Osteoblast (primary cell): Measurements from ENCODE around the gene NDST3. TPM values are rescaled to one million over a fixed set of nuclear protein-coding genes. Genes with fewer than 3 reads are reported as not detected.

Source experiments
- DNase-seq: peaks from one replicate; pipeline ENCODE4 v3.0.0; 2011; ENCODE audit warnings: low spot score, mixed read lengths; ENCODE audit not compliant: insufficient read length; ENCODE audit errors: missing footprints
- H2AFZ ChIP-seq: 2 replicates; pipeline ENCODE4 v1.6.0; 2011; ENCODE audit warnings: mild to moderate bottlenecking, low read length
- H3K27ac ChIP-seq: 2 replicates; pipeline ENCODE4 v1.5.1; 2011; ENCODE audit warnings: mild to moderate bottlenecking, low read depth, low read length, moderate library complexity
- H3K27me3 ChIP-seq: 2 replicates; pipeline ENCODE4 v1.6.0; 2012; ENCODE audit warnings: mild to moderate bottlenecking, control low read depth, inconsistent platforms, low read length, moderate library complexity; ENCODE audit not compliant: insufficient read depth
- H3K36me3 ChIP-seq: 2 replicates; pipeline ENCODE4 v1.5.1; 2011; ENCODE audit warnings: mild to moderate bottlenecking, low read length, control low read depth, moderate library complexity; ENCODE audit not compliant: insufficient read depth
- H3K4me1 ChIP-seq: 2 replicates; pipeline ENCODE4 v1.5.1; 2011; ENCODE audit warnings: mild to moderate bottlenecking, low read length, control low read depth, moderate library complexity; ENCODE audit not compliant: insufficient read depth
- H3K4me2 ChIP-seq: 2 replicates; pipeline ENCODE4 v1.6.0; 2011; ENCODE audit warnings: mild to moderate bottlenecking, low read length; ENCODE audit not compliant: insufficient read depth
- H3K4me3 ChIP-seq: fragments of 200-600 bp; sonication (generic); 3 replicates; pipeline ENCODE4 v1.5.1; 2012; ENCODE audit warnings: mild to moderate bottlenecking, low read length, inconsistent platforms; ENCODE audit not compliant: insufficient read depth
- H3K79me2 ChIP-seq: 2 replicates; pipeline ENCODE4 v1.6.0; 2012; ENCODE audit warnings: mild to moderate bottlenecking, low read length, control low read depth, inconsistent platforms; ENCODE audit not compliant: insufficient read depth
- H3K9me3 ChIP-seq: 2 replicates; pipeline ENCODE4 v1.5.1; 2011; ENCODE audit warnings: low read depth, low read length, control low read depth
- H4K20me1 ChIP-seq: 2 replicates; pipeline ENCODE4 v1.6.0; 2012; ENCODE audit warnings: mild to moderate bottlenecking, low read length, control low read depth; ENCODE audit not compliant: insufficient read depth
- CTCF ChIP-seq: IDR thresholded peaks from 2 replicates; pipeline ENCODE4 v1.5.1; 2011; ENCODE audit warnings: mild to moderate bottlenecking, low read depth, low read length, moderate library complexity; ENCODE audit errors: extremely low read depth
- total RNA-seq: library from RNA; depleted of rRNA; stranded (reverse); fragments of >200 nt; gene quantifications from 2 replicates; pipeline ENCODE4 v1.2.3, GENCODE V29; 2012

Gene NDST3
- total RNA-seq, 1 donor: not detected

GRCh38 chr4:118076958-118077766, 42.9 kb downstream of the NDST3 start:
- H2AFZ ChIP-seq: no peak overlapping the region
- TF ChIP-seq CTCF: peak; percentile 74
- DNase-seq: peak; percentile 34
- H3K27me3 ChIP-seq: no peaks in the 10 kb centered on the region
- H3K36me3 ChIP-seq: no peaks in the 10 kb centered on the region
- no peak overlapping the region for H3K4me2 ChIP-seq
- H3K9me3 ChIP-seq: no peaks in the 10 kb centered on the region
- H3K4me3 ChIP-seq: no peak overlapping the region
- H3K79me2 ChIP-seq: no peaks in the 10 kb centered on the region
- H3K27ac ChIP-seq: no peak overlapping the region
- H3K4me1 ChIP-seq: no peaks in the 10 kb centered on the region
- H4K20me1 ChIP-seq: no peaks in the 10 kb centered on the region

DNA sequence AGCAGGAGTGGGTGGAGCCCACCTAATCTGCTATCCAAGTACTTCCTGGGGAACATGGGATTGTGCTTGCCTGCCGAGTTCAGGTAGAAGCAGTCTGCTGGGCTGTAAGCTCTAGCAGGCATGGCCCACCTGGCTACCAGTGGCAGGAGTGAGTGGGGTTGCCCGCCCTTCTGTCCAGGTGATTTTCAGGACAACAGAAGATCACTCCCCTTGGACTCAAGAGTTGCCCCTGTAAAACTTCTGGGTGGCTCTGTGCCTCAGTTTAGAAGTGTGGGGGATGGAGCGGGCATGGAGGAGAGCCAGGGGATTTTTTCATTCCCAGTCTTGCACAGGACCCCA, 43.5 kb downstream of the NDST3 start:
- no peak overlapping the region for H3K4me3 ChIP-seq
- H3K4me1 ChIP-seq: no peaks in the 10 kb centered on the region
- H3K9me3 ChIP-seq: no peaks in the 10 kb centered on the region
- no peak overlapping the region for H3K27ac ChIP-seq
- no peaks in the 10 kb centered on the region for H4K20me1 ChIP-seq
- no peaks in the 10 kb centered on the region for H3K27me3 ChIP-seq
- H3K79me2 ChIP-seq: no peaks in the 10 kb centered on the region
- TF ChIP-seq CTCF: no peak
- H2AFZ ChIP-seq: no peak overlapping the region
- H3K4me2 ChIP-seq: no peak overlapping the region
- H3K36me3 ChIP-seq: no peaks in the 10 kb centered on the region
- no peak for DNase-seq

DNA sequence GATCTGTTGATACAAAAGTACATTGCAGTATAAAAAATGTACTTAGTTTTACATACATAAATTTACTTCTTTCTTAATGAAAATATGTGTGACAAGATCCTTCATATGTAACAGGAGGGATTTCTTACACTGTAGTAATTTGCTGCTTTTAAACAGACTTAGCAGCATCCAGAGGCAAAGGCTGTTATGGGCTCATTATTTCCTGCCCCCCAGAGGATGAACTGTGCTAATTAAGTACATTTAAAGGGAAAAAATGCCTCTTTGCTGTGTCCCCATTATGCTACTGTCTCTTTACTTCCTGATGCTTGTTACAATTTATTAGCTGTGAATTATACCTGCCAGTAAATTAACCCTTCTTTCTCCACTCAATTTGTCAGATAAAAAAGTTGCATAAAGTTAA, 47.1 kb downstream of the NDST3 start:
- no peak overlapping the region for H3K4me3 ChIP-seq
- no peaks in the 10 kb centered on the region for H4K20me1 ChIP-seq
- H2AFZ ChIP-seq: no peak overlapping the region
- H3K9me3 ChIP-seq: no peaks in the 10 kb centered on the region
- H3K36me3 ChIP-seq: no peaks in the 10 kb centered on the region
- H3K79me2 ChIP-seq: no peaks in the 10 kb centered on the region
- H3K4me1 ChIP-seq: peaks cover 4% of the 10 kb centered on the region
- no peak for TF ChIP-seq CTCF
- H3K27ac ChIP-seq: no peak overlapping the region
- no peaks in the 10 kb centered on the region for H3K27me3 ChIP-seq
- H3K4me2 ChIP-seq: no peak overlapping the region
- DNase-seq: no peak

DNA sequence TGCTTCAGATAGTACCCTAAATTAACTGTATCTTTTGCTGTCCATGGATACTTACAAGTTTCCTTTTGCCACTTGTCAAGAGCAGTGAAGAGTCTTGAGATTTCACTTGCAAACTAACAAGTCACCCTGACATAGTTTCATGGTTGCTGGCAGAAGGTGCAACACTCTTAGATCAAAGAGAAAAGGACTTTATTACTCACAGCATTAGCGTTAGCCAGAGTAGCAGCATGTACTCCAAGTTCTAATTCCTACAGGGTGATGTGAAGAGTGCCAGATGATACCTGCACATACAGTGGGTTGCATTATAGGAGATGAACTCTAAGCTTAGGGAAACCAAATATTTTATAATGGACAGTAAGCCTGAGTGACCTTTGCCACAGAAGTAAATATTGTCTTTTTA, 47.9 kb downstream of the NDST3 start:
- Histone ChIP-seq H3K79me2 (no peaks in the 10 kb centered on the region), H4K20me1 (no peaks in the 10 kb centered on the region), H3K9me3 (no peaks in the 10 kb centered on the region), H3K27ac (no peak overlapping the region), H3K36me3 (no peaks in the 10 kb centered on the region), H3K4me1 (peaks cover 6% of the 10 kb centered on the region), H3K4me3 (no peak overlapping the region), H3K4me2 (no peak overlapping the region), H3K27me3 (no peaks in the 10 kb centered on the region), H2AFZ (no peak overlapping the region)
- no peak for DNase-seq
- TF ChIP-seq CTCF: no peak
